ENCODE data around the gene PODXL2.
"Not testable (repeated sequence)": the region's sequence is repeated elsewhere in the genome, so short reads cannot be mapped to it uniquely, and the experiment has no call there.

The PODXL2 gene

GRCh38 chr3:127698691-127699415 lies 69.9 kb downstream of the PODXL2 start:
- in situ Hi-C loops (cut with HindIII; ENCODE audit: low pct_unique_long_range_greater_than_20kb, low sequenced_read_pairs), result no loop called here
- DNase-seq (ENCODE audit: low read depth in 1 of 2, low spot score in 1 of 2), result no peak
- no peak for TF ChIP-seq JUND (IDR thresholded peaks at IDR 0.05; ENCODE audit: low read depth)

- TF ChIP-seq JUND (IDR thresholded peaks at IDR 0.05; ENCODE audit: low read depth), result no peak
- in situ Hi-C loops (cut with HindIII; ENCODE audit: low pct_unique_long_range_greater_than_20kb, low sequenced_read_pairs), result no loop called here
- no peak for DNase-seq (ENCODE audit: low read depth in 1 of 2, low spot score in 1 of 2)
Observed at GRCh38 chr3:127699416-127700300, 70.7 kb downstream of the PODXL2 start.

- DNase-seq (ENCODE audit: low read depth in 1 of 2, low spot score in 1 of 2), result no peak
- TF ChIP-seq JUND (IDR thresholded peaks at IDR 0.05; ENCODE audit: low read depth), result no peak
- in situ Hi-C loops (cut with HindIII; ENCODE audit: low pct_unique_long_range_greater_than_20kb, low sequenced_read_pairs), result no loop called here
Observed at GRCh38 chr3:127700406-127700805, 71.4 kb downstream of the PODXL2 start.

- in situ Hi-C loops (cut with HindIII; ENCODE audit: low pct_unique_long_range_greater_than_20kb, low sequenced_read_pairs), result no loop called here
- no peak for TF ChIP-seq JUND (IDR thresholded peaks at IDR 0.05; ENCODE audit: low read depth)
- DNase-seq (ENCODE audit: low read depth in 1 of 2, low spot score in 1 of 2), result no peak
Observed at GRCh38 chr3:127701280-127701911, 72.4 kb downstream of the PODXL2 start.

- in situ Hi-C loops (cut with HindIII; ENCODE audit: low pct_unique_long_range_greater_than_20kb, low sequenced_read_pairs), result no loop called here
- TF ChIP-seq JUND (IDR thresholded peaks at IDR 0.05; ENCODE audit: low read depth), result no peak
- no peak for DNase-seq (ENCODE audit: low read depth in 1 of 2, low spot score in 1 of 2)
Observed at GRCh38 chr3:127702151-127702578, 73.2 kb downstream of the PODXL2 start.

- in situ Hi-C loops (cut with HindIII; ENCODE audit: low pct_unique_long_range_greater_than_20kb, low sequenced_read_pairs); DNase-seq (ENCODE audit: low read depth in 1 of 2, low spot score in 1 of 2): not testable (repeated sequence)
Observed at GRCh38 chr3:127704840-127705239, 75.9 kb downstream of the PODXL2 start.

GRCh38 chr3:127706312-127706711 lies 77.3 kb downstream of the PODXL2 start:
- in situ Hi-C loops (cut with HindIII; ENCODE audit: low pct_unique_long_range_greater_than_20kb, low sequenced_read_pairs), result no loop called here

GRCh38 chr3:127706785-127707351 lies 77.9 kb downstream of the PODXL2 start:
- TF ChIP-seq JUND (IDR thresholded peaks at IDR 0.05; ENCODE audit: low read depth), result no peak
- no peak for DNase-seq (ENCODE audit: low read depth in 1 of 2, low spot score in 1 of 2)
- in situ Hi-C loops (cut with HindIII; ENCODE audit: low pct_unique_long_range_greater_than_20kb, low sequenced_read_pairs), result no loop called here

More at GRCh38 chr3:127706312-127706711, 77.3 kb downstream of the PODXL2 start:
- no peak for DNase-seq (ENCODE audit: low read depth in 1 of 2, low spot score in 1 of 2)
- TF ChIP-seq JUND (IDR thresholded peaks at IDR 0.05; ENCODE audit: low read depth), result no peak

GRCh38 chr3:127707851-127708411 lies 78.9 kb downstream of the PODXL2 start:
- in situ Hi-C loops (cut with HindIII; ENCODE audit: low pct_unique_long_range_greater_than_20kb, low sequenced_read_pairs), result no loop called here
- no peak for DNase-seq (ENCODE audit: low read depth in 1 of 2, low spot score in 1 of 2)
- no peak for TF ChIP-seq JUND (IDR thresholded peaks at IDR 0.05; ENCODE audit: low read depth)

GRCh38 chr3:127708837-127709236 lies 79.9 kb downstream of the PODXL2 start:
- TF ChIP-seq JUND (IDR thresholded peaks at IDR 0.05; ENCODE audit: low read depth), result no peak
- in situ Hi-C loops (cut with HindIII; ENCODE audit: low pct_unique_long_range_greater_than_20kb, low sequenced_read_pairs), result no loop called here
- DNase-seq (ENCODE audit: low read depth in 1 of 2, low spot score in 1 of 2), result no peak

GRCh38 chr3:127709320-127710060 lies 80.5 kb downstream of the PODXL2 start:
- in situ Hi-C loops (cut with HindIII; ENCODE audit: low pct_unique_long_range_greater_than_20kb, low sequenced_read_pairs), result no loop called here
- no peak for DNase-seq (ENCODE audit: low read depth in 1 of 2, low spot score in 1 of 2)
- no peak for TF ChIP-seq JUND (IDR thresholded peaks at IDR 0.05; ENCODE audit: low read depth)

All from T47D (cell line).